ENCODE data around the gene TH.

TH gene

GRCh38 chr11:2159536-2160413 lies 11.8 kb downstream of the TH start:
- no peak for DNase-seq (ENCODE audit: low read depth)

GRCh38 chr11:2158966-2159365 lies 12.6 kb downstream of the TH start:
- DNase-seq (ENCODE audit: low read depth), result no peak

- DNase-seq (ENCODE audit: low read depth), result no peak
Observed at GRCh38 chr11:2158296-2158737, 13.3 kb downstream of the TH start.

- DNase-seq (ENCODE audit: low read depth), result no peak
Observed at GRCh38 chr11:2157294-2158040, 14.1 kb downstream of the TH start.

GRCh38 chr11:2156416-2157182 lies 15.0 kb downstream of the TH start:
- DNase-seq (ENCODE audit: low read depth), result peak; percentile 31

- DNase-seq (ENCODE audit: low read depth), result no peak
Observed at GRCh38 chr11:2155511-2155910, 16.1 kb downstream of the TH start.

- no peak for DNase-seq (ENCODE audit: low read depth)
Observed at GRCh38 chr11:2154889-2155288, 16.7 kb downstream of the TH start.

- DNase-seq (ENCODE audit: low read depth), result no peak
Observed at GRCh38 chr11:2154195-2154585, 17.4 kb downstream of the TH start.

- DNase-seq (ENCODE audit: low read depth), result no peak
Observed at GRCh38 chr11:2153581-2154194, 17.9 kb downstream of the TH start.

GRCh38 chr11:2151500-2152257 lies 19.9 kb downstream of the TH start:
- DNase-seq (ENCODE audit: low read depth), result peak; percentile 62

- no peak for DNase-seq (ENCODE audit: low read depth)
Observed at GRCh38 chr11:2149864-2150847, 21.5 kb downstream of the TH start.

- DNase-seq (ENCODE audit: low read depth), result no peak
Observed at GRCh38 chr11:2149460-2149859, 22.2 kb downstream of the TH start.

GRCh38 chr11:2148595-2148994 lies 23.0 kb downstream of the TH start:
- no peak for DNase-seq (ENCODE audit: low read depth)

GRCh38 chr11:2147391-2147790 lies 24.2 kb downstream of the TH start:
- DNase-seq (ENCODE audit: low read depth), result no peak

GRCh38 chr11:2146051-2146450 lies 25.6 kb downstream of the TH start:
- no peak for DNase-seq (ENCODE audit: low read depth)

GRCh38 chr11:2144544-2145248 lies 26.9 kb downstream of the TH start:
- DNase-seq (ENCODE audit: low read depth), result no peak

- no peak for DNase-seq (ENCODE audit: low read depth)
Observed at GRCh38 chr11:2143799-2144543, 27.6 kb downstream of the TH start.

GRCh38 chr11:2143477-2143798 lies 28.2 kb downstream of the TH start:
- no peak for DNase-seq (ENCODE audit: low read depth)

- no peak for DNase-seq (ENCODE audit: low read depth)
Observed at GRCh38 chr11:2142762-2143202, 28.8 kb downstream of the TH start.

Measured in stimulated activated CD8-positive, alpha-beta memory T cell treated with anti-CD3 and anti-CD28 coated beads, Interleukin-4, amount 100 ng/mL, for 24 hours (primary cell).